ENCODE data around the gene AP1M1.

GRCh38 chr19:16154557-16154956 is 43.2 kb upstream of the AP1M1 start:
- TF ChIP-seq EP300 (IDR thresholded peaks at IDR 0.05) (no peak), POLR2A (IDR thresholded peaks at IDR 0.05) (no peak), POLR2AphosphoS5 (IDR thresholded peaks at IDR 0.05) (no peak)
- TF ChIP-seq, protein P1, sequence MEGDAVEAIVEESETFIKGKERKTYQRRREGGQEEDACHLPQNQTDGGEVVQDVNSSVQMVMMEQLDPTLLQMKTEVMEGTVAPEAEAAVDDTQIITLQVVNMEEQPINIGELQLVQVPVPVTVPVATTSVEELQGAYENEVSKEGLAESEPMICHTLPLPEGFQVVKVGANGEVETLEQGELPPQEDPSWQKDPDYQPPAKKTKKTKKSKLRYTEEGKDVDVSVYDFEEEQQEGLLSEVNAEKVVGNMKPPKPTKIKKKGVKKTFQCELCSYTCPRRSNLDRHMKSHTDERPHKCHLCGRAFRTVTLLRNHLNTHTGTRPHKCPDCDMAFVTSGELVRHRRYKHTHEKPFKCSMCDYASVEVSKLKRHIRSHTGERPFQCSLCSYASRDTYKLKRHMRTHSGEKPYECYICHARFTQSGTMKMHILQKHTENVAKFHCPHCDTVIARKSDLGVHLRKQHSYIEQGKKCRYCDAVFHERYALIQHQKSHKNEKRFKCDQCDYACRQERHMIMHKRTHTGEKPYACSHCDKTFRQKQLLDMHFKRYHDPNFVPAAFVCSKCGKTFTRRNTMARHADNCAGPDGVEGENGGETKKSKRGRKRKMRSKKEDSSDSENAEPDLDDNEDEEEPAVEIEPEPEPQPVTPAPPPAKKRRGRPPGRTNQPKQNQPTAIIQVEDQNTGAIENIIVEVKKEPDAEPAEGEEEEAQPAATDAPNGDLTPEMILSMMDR (IDR thresholded peaks at IDR 0.05), result no peak
